ENCODE results near the gene AGRN. TPM values are rescaled to one million over a fixed set of nuclear protein-coding genes. Genes with fewer than 3 reads are reported as not detected.

AGRN gene
- total and polyA plus RNA-seq, 7 donors = 2.8 to 54.4 (median 6.4) TPM

DNA sequence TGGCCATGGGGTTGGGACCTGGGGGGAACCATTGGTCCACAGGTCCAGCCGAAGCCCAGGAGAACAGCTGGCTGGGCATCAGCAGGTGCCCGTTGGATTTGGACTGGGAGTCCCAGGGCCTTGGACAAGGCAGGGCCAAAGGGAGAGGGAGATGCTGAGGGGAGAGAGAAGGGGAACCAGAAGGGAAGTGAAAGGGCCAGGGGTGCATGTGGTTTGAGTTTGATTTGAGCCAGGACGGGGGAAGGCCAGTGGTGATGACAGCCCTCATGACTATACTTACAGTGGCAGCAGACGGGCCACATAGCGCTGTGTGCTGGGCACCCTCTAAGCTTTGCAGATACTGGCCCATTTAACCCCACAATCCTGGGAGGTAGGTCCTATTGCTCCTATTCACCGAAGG, 18.8 kb downstream of the AGRN start:
- Histone ChIP-seq H3K4me3 (no peak overlapping the region), H3K4me1 (peaks cover 0 to 32% (median 23%) of the 10 kb centered on the region in 4 donors), H3K27me3 (peaks cover 11 to 44% (median 13%) of the 10 kb centered on the region in 3 donors), H3K36me3 (peaks cover 0 to 4% (median 0%) of the 10 kb centered on the region in 4 donors), H3K9me3 (no peaks in the 10 kb centered on the region), H3K27ac (no peak overlapping the region)
- DNase-seq = no peak
- 81 to 86% methylated on average over 6 of the region's 6 CpGs for WGBS, 2 donors
- TF ChIP-seq, protein P1, sequence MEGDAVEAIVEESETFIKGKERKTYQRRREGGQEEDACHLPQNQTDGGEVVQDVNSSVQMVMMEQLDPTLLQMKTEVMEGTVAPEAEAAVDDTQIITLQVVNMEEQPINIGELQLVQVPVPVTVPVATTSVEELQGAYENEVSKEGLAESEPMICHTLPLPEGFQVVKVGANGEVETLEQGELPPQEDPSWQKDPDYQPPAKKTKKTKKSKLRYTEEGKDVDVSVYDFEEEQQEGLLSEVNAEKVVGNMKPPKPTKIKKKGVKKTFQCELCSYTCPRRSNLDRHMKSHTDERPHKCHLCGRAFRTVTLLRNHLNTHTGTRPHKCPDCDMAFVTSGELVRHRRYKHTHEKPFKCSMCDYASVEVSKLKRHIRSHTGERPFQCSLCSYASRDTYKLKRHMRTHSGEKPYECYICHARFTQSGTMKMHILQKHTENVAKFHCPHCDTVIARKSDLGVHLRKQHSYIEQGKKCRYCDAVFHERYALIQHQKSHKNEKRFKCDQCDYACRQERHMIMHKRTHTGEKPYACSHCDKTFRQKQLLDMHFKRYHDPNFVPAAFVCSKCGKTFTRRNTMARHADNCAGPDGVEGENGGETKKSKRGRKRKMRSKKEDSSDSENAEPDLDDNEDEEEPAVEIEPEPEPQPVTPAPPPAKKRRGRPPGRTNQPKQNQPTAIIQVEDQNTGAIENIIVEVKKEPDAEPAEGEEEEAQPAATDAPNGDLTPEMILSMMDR (IDR thresholded peaks at IDR 0.05) = no peak
- TF ChIP-seq EP300 (IDR thresholded peaks at IDR 0.05) = no peak
- no peak for TF ChIP-seq POLR2A (IDR thresholded peaks at IDR 0.05)
- TF ChIP-seq POLR2AphosphoS5 (IDR thresholded peaks at IDR 0.05) = no peak
- intact Hi-C loops (cut with DNase I) = no loop called here

DNA sequence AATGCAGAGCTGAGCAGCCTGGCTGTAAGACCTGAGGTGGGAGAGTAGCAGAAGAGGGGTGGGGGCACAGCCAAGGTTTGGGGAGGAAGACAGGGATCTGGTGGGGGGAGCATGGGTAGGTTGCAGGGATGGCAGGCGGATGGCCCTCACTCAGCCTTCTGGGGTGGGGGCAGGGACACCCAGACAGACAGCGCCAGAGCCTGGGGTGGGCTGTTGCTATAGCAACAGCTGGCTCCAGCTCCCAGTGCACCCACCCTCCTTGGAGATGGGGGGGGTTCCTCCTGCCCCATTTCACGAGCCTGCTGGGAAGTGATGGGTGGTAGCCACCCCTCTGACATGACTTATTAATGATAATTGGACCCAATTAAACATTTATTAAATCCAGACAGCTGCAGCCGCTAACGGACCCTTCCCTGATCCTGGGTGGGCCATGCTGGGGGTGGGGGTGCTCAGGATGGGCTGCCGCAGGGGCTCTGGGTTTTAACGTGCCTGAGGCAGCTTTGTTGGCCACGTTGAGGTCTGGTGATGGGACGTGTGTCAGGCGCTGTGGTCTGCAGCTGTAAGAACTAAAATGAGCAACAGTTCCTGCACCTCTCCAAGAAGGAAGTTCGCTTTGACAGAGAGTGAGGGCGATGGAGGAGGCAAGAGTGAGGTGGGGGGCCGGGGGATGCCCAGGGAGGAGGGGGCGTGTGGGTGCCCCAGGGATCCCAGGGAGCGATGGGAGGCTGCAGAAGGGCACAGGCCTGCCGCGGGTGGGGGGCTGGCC, 19.4 kb downstream of the AGRN start:
- TF ChIP-seq, protein P1 (IDR thresholded peaks at IDR 0.05) = no peak
- no peak for TF ChIP-seq POLR2A (IDR thresholded peaks at IDR 0.05)
- no peak for TF ChIP-seq EP300 (IDR thresholded peaks at IDR 0.05)
- TF ChIP-seq POLR2AphosphoS5 (IDR thresholded peaks at IDR 0.05) = no peak
- intact Hi-C loops (cut with DNase I) = no loop called here
- 38 to 39% methylated on average over 17 of the region's 17 CpGs for WGBS, 2 donors
- Histone ChIP-seq H3K9me3 (no peaks in the 10 kb centered on the region), H3K4me3 (no peak overlapping the region), H3K27me3 (peaks cover 5 to 37% (median 7%) of the 10 kb centered on the region in 3 donors), H3K36me3 (peaks cover 0 to 6% (median 0%) of the 10 kb centered on the region in 4 donors), H3K4me1 (peaks cover 0 to 26% (median 17%) of the 10 kb centered on the region in 4 donors), H3K27ac (no peak overlapping the region)
- no peak for DNase-seq

DNA sequence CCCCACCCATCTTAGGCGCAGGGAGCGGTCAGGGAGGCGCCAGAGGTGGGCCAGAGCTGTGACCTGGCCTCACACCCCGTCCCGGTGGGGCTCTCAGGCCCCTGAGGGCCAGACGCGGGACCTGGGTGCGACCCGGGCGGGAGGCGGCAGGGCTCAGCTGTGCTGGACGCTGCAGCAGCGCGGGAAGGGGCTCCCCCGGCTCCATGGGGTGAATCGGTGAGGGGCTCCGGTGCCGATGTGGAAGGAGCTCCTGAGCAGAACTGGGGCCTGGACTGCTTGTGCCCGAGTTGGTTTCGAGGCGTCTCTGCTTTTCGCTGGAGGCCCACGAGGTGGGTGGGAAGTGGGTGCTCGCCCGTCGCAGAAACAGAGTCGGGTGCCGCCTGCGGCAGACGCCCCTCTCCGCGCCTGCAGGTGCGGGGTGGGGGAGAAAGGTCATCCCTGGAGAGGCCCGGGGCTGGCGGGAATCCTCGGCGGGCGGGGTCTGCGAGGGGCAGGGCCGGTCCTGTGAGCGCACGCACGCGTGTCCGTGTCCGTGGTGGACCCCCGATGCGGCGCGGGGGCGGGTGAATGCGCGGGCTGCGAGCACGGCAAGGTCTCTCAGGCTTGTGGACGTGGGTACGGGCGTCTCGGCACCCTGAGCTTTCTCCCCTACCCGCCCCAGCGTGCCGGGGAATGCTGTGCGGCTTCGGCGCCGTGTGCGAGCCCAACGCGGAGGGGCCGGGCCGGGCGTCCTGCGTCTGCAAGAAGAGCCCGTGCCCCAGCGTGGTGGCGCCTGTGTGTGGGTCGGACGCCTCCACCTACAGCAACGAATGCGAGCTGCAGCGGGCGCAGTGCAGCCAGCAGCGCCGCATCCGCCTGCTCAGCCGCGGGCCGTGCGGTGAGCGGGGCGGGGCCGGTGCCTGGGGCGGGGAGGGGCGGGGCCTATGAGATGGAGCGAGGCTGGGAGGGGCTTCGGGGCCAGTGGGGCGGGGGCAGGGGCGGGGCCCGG, 20.4 kb downstream of the AGRN start:
- Histone ChIP-seq H3K9me3 (no peaks in the 10 kb centered on the region), H3K27me3 (peaks cover 0 to 28% (median 0%) of the 10 kb centered on the region in 3 donors), H3K36me3 (peaks cover 0 to 16% (median 0%) of the 10 kb centered on the region in 4 donors), H3K27ac (peak overlapping the region in 2 of 4 donors; percentile 14 to 50), H3K4me3 (peak overlapping the region; percentile 18 to 57 (median 48)), H3K4me1 (peaks cover 0 to 23% (median 16%) of the 10 kb centered on the region in 4 donors)
- no peak for TF ChIP-seq EP300 (IDR thresholded peaks at IDR 0.05)
- TF ChIP-seq, protein P1 (IDR thresholded peaks at IDR 0.05) = peak in 2 of 4 experiments; percentile 21 to 22
- 1 to 2% methylated on average over 99 of the region's 99 CpGs for WGBS, 2 donors
- intact Hi-C loops (cut with DNase I) = loop anchor here (2.0 kb wide), 1 partner anchor 19 kb away; the partner anchor contains the start of gene AGRN
- peak; percentile 90 for DNase-seq

DNA sequence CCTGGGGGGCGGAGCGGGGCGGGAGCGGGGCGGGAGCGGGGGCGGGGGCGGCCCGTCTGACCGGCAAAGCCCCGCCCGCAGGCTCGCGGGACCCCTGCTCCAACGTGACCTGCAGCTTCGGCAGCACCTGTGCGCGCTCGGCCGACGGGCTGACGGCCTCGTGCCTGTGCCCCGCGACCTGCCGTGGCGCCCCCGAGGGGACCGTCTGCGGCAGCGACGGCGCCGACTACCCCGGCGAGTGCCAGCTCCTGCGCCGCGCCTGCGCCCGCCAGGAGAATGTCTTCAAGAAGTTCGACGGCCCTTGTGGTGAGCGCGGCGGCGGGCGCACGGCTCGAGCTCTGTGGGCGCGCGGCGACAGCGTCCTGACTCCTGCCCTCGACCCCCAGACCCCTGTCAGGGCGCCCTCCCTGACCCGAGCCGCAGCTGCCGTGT, 21.2 kb downstream of the AGRN start:
- H3K4me3 ChIP-seq = peak overlapping the region in 2 of 4 donors; percentile 54 to 57
- intact Hi-C loops (cut with DNase I) = loop anchor here (2.0 kb wide), 1 partner anchor 20 kb away; the partner anchor contains the start of gene AGRN

More for the DNA sequence above, 21.2 kb downstream of the AGRN start:
- TF ChIP-seq POLR2AphosphoS5 (IDR thresholded peaks at IDR 0.05) = no peak
- TF ChIP-seq, protein P1 (IDR thresholded peaks at IDR 0.05) = no peak
- TF ChIP-seq POLR2A (IDR thresholded peaks at IDR 0.05) = no peak
- no peak for TF ChIP-seq EP300 (IDR thresholded peaks at IDR 0.05)
- Histone ChIP-seq H3K4me1 (peaks cover 0 to 23% (median 16%) of the 10 kb centered on the region in 4 donors), H3K27ac (no peak overlapping the region), H3K9me3 (no peaks in the 10 kb centered on the region), H3K36me3 (peaks cover 0 to 24% (median 0%) of the 10 kb centered on the region in 4 donors), H3K27me3 (peaks cover 0 to 25% (median 0%) of the 10 kb centered on the region in 3 donors)
- DNase-seq = no peak
- WGBS, 2 donors = 59 to 75% methylated on average over 57 to 58 of the region's 60 CpGs
